ENCODE measurements around the gene CFAP91.

DNA sequence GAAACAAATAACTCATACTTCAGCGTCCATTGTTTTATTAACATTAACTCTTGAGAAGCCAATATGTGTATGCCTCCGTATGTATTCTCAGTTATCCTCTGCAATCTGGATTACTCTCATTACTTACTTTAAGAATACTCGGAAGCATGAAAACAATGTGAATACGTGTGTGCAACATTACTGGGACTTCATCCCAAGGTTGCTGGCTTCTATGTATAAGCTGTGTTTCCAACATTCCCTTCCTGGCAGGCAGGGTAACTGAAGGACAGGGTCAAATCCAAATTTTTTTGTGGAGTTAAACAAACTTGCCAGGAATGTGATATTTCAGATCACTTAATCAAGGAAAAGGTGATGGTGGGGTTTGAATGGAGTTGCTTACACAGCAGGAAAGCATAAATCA lies 44.5 kb downstream of the CFAP91 start:
- TF ChIP-seq CTCF (IDR thresholded peaks at IDR 0.05), result no peak
- TF ChIP-seq POLR2A (IDR thresholded peaks at IDR 0.05), result no peak
